Measurements from ENCODE around the gene GATA2.

DNA sequence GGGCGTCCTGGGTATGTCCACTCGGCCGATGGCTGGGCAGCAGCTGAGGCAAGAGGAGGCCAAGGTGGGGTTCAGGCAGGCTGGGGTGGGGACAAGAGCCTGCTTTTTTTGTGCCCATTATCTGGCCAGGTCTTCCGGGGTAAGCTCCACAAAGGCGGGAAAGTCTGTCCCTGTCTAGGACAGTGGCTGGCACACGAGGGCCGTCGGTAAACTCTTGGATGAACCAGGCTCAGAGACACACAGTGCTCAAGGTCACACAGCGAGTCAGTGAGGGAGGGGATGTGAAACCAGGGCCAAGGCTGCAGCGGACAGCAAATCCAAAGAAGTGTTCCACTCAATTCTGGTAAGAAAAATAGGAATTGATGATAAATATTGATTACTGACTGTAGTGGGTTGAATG, 29.2 kb downstream of the GATA2 start:
- no peak for TF ChIP-seq POLR2A (IDR thresholded peaks at IDR 0.05)
- TF ChIP-seq, protein P1, sequence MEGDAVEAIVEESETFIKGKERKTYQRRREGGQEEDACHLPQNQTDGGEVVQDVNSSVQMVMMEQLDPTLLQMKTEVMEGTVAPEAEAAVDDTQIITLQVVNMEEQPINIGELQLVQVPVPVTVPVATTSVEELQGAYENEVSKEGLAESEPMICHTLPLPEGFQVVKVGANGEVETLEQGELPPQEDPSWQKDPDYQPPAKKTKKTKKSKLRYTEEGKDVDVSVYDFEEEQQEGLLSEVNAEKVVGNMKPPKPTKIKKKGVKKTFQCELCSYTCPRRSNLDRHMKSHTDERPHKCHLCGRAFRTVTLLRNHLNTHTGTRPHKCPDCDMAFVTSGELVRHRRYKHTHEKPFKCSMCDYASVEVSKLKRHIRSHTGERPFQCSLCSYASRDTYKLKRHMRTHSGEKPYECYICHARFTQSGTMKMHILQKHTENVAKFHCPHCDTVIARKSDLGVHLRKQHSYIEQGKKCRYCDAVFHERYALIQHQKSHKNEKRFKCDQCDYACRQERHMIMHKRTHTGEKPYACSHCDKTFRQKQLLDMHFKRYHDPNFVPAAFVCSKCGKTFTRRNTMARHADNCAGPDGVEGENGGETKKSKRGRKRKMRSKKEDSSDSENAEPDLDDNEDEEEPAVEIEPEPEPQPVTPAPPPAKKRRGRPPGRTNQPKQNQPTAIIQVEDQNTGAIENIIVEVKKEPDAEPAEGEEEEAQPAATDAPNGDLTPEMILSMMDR (IDR thresholded peaks at IDR 0.05) = no peak
- no peak for TF ChIP-seq POLR2AphosphoS5 (IDR thresholded peaks at IDR 0.05)
- TF ChIP-seq EP300 (IDR thresholded peaks at IDR 0.05) = no peak
